HUES64 (cell line): ENCODE data around the gene YWHAG.

ENCODE experiments used
- H3K27ac ChIP-seq: 2 replicates; pipeline ENCODE4 v1.7.0; 2013; ENCODE audit warnings: low read depth, low read length, inconsistent platforms
- H3K27me3 ChIP-seq: 2 replicates; pipeline ENCODE4 v1.6.1; 2013; ENCODE audit warnings: mild to moderate bottlenecking, low read length; ENCODE audit not compliant: insufficient read depth
- H3K36me3 ChIP-seq: 2 replicates; pipeline ENCODE4 v1.6.1; 2013; ENCODE audit warnings: mild to moderate bottlenecking, low read length; ENCODE audit not compliant: insufficient read depth
- H3K4me1 ChIP-seq: 2 replicates; pipeline ENCODE4 v1.6.1; 2013; ENCODE audit warnings: mild to moderate bottlenecking, low read length, moderate library complexity; ENCODE audit not compliant: insufficient read depth
- H3K4me3 ChIP-seq: 2 replicates; pipeline ENCODE4 v1.5.1; 2013; ENCODE audit warnings: mild to moderate bottlenecking, low read length, moderate library complexity
- H3K9ac ChIP-seq: 2 replicates; pipeline ENCODE4 v1.6.1; 2013; ENCODE audit warnings: mild to moderate bottlenecking, low read depth, low read length
- H3K9me3 ChIP-seq: 2 replicates; pipeline ENCODE4 v1.6.1; 2013; ENCODE audit warnings: low read depth, low read length; ENCODE audit not compliant: insufficient read depth
- WGBS: fragments of 150-250, 120-280 bp; methylation state at CpG from one replicate; pipeline ENCODE4 v1.1.7; 2013; ENCODE audit warnings: missing lambda C conversion rate; 5-methylcytosine and 5-hydroxymethylcytosine counted together

Gene YWHAG

GRCh38 chr7:76333511-76334101, 25.2 kb downstream of the YWHAG start:
- no peaks in the 10 kb centered on the region for H3K9me3 ChIP-seq
- H3K9ac ChIP-seq = no peak overlapping the region
- H3K36me3 ChIP-seq = peaks cover 82% of the 10 kb centered on the region
- no peak overlapping the region for H3K4me3 ChIP-seq
- WGBS = 95% methylated on average over 14 of the region's 14 CpGs
- no peaks in the 10 kb centered on the region for H3K27me3 ChIP-seq
- H3K4me1 ChIP-seq = peaks cover 3% of the 10 kb centered on the region; the same call in 1 of the 2 replicates
- H3K27ac ChIP-seq = no peak overlapping the region

DNA sequence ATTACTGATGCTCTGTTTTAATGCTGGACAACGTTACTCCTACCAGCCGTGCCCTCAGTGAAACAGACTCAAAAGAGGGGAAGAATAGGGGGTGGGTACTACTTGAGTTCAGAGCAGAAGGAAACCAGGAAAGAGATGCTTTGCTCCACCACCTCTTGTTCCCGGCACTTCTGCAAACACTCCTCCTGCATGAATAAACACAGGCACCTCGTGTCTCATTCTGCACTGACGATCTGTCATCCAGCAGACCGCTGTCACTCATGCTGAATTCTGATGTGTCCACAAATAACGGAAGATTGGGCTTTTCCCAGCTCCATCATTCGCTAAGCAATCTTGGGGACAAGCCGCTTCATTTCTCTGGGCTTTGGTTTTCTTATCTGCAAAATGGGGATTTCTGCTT, 26.7 kb downstream of the YWHAG start:
- H3K4me3 ChIP-seq = no peak overlapping the region
- H3K27ac ChIP-seq = no peak overlapping the region
- no peaks in the 10 kb centered on the region for H3K27me3 ChIP-seq
- H3K4me1 ChIP-seq = no peaks in the 10 kb centered on the region
- no peak overlapping the region for H3K9ac ChIP-seq
- peaks cover 84% of the 10 kb centered on the region for H3K36me3 ChIP-seq
- 92% methylated on average over 9 of the region's 9 CpGs for WGBS
- H3K9me3 ChIP-seq = no peaks in the 10 kb centered on the region

DNA sequence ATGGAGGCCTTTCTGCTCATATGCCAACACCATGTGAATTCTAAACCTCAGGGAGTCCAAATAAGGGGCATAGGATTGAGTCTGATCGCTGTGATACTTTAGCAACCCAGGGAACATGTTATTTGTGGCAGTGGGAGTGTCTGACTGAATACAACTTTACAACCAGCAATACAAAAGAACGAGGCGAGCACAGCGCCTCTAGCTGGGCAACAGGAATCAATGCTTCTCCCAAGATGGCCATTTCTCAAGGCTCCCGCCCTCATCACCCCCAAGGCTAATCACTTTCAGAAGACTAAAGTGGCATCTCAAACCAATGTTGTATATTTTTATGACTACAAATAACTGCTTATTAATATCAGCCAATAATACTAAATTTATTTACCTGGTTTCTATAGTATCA, 28.1 kb downstream of the YWHAG start:
- Histone ChIP-seq H3K9me3 (no peaks in the 10 kb centered on the region), H3K27me3 (no peaks in the 10 kb centered on the region), H3K4me3 (no peak overlapping the region), H3K27ac (no peak overlapping the region), H3K36me3 (peaks cover 86% of the 10 kb centered on the region), H3K4me1 (no peaks in the 10 kb centered on the region), H3K9ac (no peak overlapping the region)
- WGBS = 83% methylated on average over 5 of the region's 5 CpGs

GRCh38 chr7:76330261-76330660, 28.5 kb downstream of the YWHAG start:
- Histone ChIP-seq H3K9ac (no peak overlapping the region), H3K36me3 (peaks cover 85% of the 10 kb centered on the region), H3K27me3 (no peaks in the 10 kb centered on the region), H3K4me3 (no peak overlapping the region), H3K27ac (no peak overlapping the region), H3K9me3 (no peaks in the 10 kb centered on the region), H3K4me1 (no peaks in the 10 kb centered on the region)
- WGBS = 93% methylated on average over 4 of the region's 4 CpGs

- Histone ChIP-seq H3K27me3 (no peaks in the 10 kb centered on the region), H3K36me3 (peaks cover 89% of the 10 kb centered on the region), H3K9me3 (no peaks in the 10 kb centered on the region), H3K4me3 (no peak overlapping the region), H3K4me1 (no peaks in the 10 kb centered on the region), H3K9ac (no peak overlapping the region), H3K27ac (no peak overlapping the region)
- 94% methylated on average over 29 of the region's 29 CpGs for WGBS
These were observed 29.3 kb downstream of the YWHAG start for GRCh38 chr7:76329479-76329878.

DNA sequence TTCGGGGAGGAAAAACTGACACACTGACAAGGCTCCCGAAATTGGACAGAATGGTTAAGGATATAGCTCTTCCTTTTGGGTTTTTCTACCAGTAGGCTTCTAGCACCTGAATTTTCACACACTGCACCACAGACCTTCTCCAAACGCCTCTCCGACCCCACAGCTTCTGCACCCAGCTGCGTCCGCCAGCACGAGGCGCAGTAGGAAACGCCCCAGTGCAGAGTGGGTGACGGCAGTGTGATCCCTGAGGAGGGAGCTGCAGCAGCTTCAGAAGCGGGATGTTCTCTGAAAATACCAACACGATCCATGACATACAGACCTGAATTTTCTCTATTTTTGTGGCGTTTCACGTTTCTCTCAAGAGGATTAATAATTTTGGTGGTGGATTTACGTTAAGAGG, 30.4 kb downstream of the YWHAG start:
- 92% methylated on average over 12 of the region's 15 CpGs for WGBS
- H3K36me3 ChIP-seq = peaks cover 83% of the 10 kb centered on the region
- H3K4me1 ChIP-seq = no peaks in the 10 kb centered on the region
- no peak overlapping the region for H3K9ac ChIP-seq
- no peak overlapping the region for H3K27ac ChIP-seq
- no peak overlapping the region for H3K4me3 ChIP-seq
- no peaks in the 10 kb centered on the region for H3K9me3 ChIP-seq
- no peaks in the 10 kb centered on the region for H3K27me3 ChIP-seq

GRCh38 chr7:76327610-76328009, 31.2 kb downstream of the YWHAG start:
- H3K27ac ChIP-seq = no peak overlapping the region
- no peaks in the 10 kb centered on the region for H3K9me3 ChIP-seq
- H3K4me1 ChIP-seq = no peaks in the 10 kb centered on the region
- no peak overlapping the region for H3K4me3 ChIP-seq
- WGBS = 92% methylated on average over 6 of the region's 7 CpGs
- no peak overlapping the region for H3K9ac ChIP-seq
- no peaks in the 10 kb centered on the region for H3K27me3 ChIP-seq
- peaks cover 80% of the 10 kb centered on the region for H3K36me3 ChIP-seq

DNA sequence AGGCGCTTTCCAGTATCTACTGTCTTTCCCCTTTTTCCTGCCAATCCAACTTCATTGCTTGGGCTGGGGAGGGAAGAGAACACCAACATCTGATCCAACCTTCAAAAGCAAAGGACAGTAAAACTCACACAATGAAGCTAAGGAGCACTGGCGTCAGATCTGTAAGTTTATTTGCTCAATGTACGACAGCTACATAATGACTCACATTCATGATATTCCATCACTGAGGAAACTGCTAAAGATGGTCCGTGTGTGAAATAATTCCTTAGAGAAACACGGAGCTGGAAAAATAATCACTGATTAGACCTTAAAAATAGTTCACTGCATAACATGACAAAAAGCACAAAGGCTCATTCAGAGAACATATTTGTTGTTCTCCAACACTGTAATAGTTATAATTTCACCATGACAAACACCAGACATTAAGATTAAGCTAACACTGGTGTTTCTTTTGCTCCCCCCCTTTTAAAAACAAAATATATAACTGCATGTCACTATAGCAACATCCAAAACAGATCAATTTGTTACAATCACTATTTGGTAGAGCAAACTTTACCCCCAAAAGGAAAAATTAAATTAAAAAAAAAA, 32.1 kb downstream of the YWHAG start:
- no peaks in the 10 kb centered on the region for H3K27me3 ChIP-seq
- WGBS = 96% methylated on average over 5 of the region's 5 CpGs
- H3K9me3 ChIP-seq = no peaks in the 10 kb centered on the region
- peaks cover 76% of the 10 kb centered on the region for H3K36me3 ChIP-seq
- no peak overlapping the region for H3K27ac ChIP-seq
- no peak overlapping the region for H3K9ac ChIP-seq
- H3K4me3 ChIP-seq = no peak overlapping the region
- H3K4me1 ChIP-seq = no peaks in the 10 kb centered on the region

DNA sequence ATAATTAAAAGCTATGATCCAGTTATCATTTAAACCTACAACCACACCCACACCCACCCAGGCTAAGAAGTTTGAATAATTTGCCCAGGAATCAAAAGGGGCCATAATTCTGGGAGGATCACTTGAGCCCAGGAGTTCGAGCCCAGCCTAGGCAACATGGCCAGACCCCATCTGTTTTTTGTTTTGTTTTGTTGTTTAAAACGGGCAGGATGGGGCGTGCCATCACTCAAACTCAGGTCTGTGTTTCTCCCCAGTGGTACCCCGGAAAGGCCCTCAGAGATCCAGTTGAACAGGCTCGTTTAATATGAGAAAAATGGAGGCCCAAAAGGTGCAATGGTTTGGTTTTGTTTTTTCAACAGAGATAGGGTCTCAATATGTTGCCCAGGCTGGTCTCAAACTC, 33.0 kb downstream of the YWHAG start:
- Histone ChIP-seq H3K27ac (no peak overlapping the region), H3K36me3 (peaks cover 68% of the 10 kb centered on the region), H3K27me3 (no peaks in the 10 kb centered on the region), H3K9ac (no peak overlapping the region), H3K9me3 (no peaks in the 10 kb centered on the region), H3K4me3 (no peak overlapping the region), H3K4me1 (no peaks in the 10 kb centered on the region)
- 97% methylated on average over 5 of the region's 5 CpGs for WGBS

DNA sequence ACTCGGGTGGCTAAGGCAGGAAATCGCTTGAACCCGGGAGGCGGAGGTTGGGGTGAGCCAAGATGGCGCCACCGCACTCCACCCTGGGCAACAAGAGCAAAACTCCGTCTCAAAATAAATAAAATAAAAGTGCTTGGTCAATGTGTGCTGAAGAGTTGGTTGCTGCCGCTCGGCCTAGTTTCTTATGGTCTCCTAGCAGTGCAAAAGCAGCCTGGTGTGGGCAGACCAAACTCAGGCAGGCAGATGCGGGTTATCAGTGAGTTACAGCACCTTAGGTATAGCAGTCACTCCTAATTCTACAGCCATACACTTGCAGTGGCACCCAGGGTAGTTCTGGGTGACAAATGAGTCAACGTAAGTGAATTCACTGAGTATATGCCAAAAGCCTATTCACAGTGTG, 33.7 kb downstream of the YWHAG start:
- Histone ChIP-seq H3K9me3 (no peaks in the 10 kb centered on the region), H3K4me3 (no peak overlapping the region), H3K4me1 (no peaks in the 10 kb centered on the region), H3K27ac (no peak overlapping the region), H3K9ac (no peak overlapping the region), H3K27me3 (no peaks in the 10 kb centered on the region), H3K36me3 (peaks cover 61% of the 10 kb centered on the region)
- WGBS = 98% methylated on average over 11 of the region's 11 CpGs

DNA sequence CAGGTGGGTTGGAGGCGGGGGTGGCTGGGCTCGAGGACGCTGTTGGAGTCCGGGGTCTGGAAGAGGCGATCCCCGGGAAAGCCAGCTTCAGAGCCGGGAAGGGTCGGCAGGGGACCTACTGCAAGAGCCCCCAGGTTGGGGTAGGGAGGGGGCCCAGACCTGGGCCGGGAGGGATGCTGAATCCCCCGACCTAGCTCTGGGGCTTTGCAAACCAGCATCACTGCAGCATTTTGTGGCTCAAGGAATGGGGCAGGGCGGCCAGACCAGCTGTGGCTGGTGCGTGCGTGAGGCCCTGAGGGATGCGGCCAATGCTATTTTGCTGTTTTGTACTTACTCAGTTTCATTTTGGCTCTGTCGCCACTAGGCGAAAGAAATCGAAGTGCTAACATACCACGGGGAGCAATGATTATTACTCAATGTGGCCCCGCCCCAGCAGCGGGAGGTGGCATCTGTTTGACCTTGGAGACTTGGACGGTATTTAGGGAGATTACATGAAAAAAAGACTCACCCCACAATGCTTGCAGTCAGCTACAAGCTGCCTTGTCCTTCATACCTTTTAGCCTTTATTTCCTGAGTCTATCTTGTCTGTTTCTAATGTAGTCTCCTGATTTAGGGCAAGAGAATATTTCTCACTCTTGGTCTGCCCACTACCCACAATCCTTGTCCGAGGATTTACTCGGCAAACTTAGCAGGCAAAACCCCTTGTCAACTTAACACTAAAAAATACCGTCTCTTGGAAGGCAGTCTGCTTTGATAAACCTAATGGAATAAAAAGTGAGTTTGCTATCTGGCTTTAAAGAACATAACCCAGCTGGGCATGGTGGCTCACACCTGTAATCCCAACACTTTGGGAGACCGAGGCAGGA, 40.1 kb downstream of the YWHAG start:
- peak overlapping the region; percentile 69 for H3K4me3 ChIP-seq
- WGBS = 10% methylated on average over 25 of the region's 25 CpGs
- H3K4me1 ChIP-seq = peaks cover 13% of the 10 kb centered on the region
- H3K9ac ChIP-seq = peak overlapping the region; percentile 79
- H3K9me3 ChIP-seq = no peaks in the 10 kb centered on the region
- H3K27me3 ChIP-seq = no peaks in the 10 kb centered on the region
- H3K27ac ChIP-seq = peak overlapping the region; percentile 91
- peaks cover 4% of the 10 kb centered on the region; the same call in 1 of the 2 replicates for H3K36me3 ChIP-seq
